Transverse colon (tissue), 3 donors: ENCODE data around the gene KDELR1.

Experiments used
- CTCF ChIP-seq, 5 experiments: fragments of 200-600 bp in 3 of 5; fragments of 450-650 bp in 2 of 5; sonication (generic) in 3 of 5; IDR thresholded peaks; 1 replicate in 2 of 5; 2 replicates in 3 of 5; pipeline ENCODE4 v1.5.1; 2016 to 2017; ENCODE audit warnings: antibody characterized with exemption in 5 of 5, inconsistent platforms in 3 of 5, mild to moderate bottlenecking in 2 of 5, moderate library complexity in 1 of 5
- EP300 ChIP-seq: sonication (generic); formaldehyde crosslinking; IDR thresholded peaks from one replicate; pipeline ENCODE4 v1.6.1; 2017; ENCODE audit warnings: antibody characterized with exemption, low read depth
- POLR2A ChIP-seq: fragments of 450-650 bp; IDR thresholded peaks from one replicate; pipeline ENCODE4 v1.6.1; 2016; ENCODE audit warnings: antibody characterized with exemption, mild to moderate bottlenecking, moderate library complexity

GRCh38 chr19:48433337-48433736 lies 42.0 kb upstream of the KDELR1 start:
- TF ChIP-seq POLR2A (no peak), CTCF (IDR thresholded peaks at IDR 0.05) (no peak), EP300 (no peak)
